Mesenchymal stem cell (in vitro differentiated cells and primary cell): ENCODE data around the gene NME3.
"Not testable (repeated sequence)": the region's sequence is repeated elsewhere in the genome, so short reads cannot be mapped to it uniquely, and the experiment has no call there.

Source experiments
- DNase-seq: peaks from one replicate; pipeline ENCODE4 v3.0.0-alpha.2; 2013
- H2AFZ ChIP-seq: one replicate; pipeline ENCODE4 v1.6.1; 2013; ENCODE audit warnings: low read depth, mild to moderate bottlenecking, control low read depth, inconsistent platforms, low read length, moderate library complexity
- H2AK5ac ChIP-seq: 2 replicates; pipeline ENCODE4 v1.6.1; 2013; ENCODE audit warnings: low read length, moderate library complexity, mild to moderate bottlenecking, inconsistent platforms; ENCODE audit not compliant: severe bottlenecking
- H2BK120ac ChIP-seq: one replicate; pipeline ENCODE4 v1.6.1; 2013; ENCODE audit warnings: low read depth, mild to moderate bottlenecking, inconsistent platforms, low read length, moderate library complexity
- H2BK12ac ChIP-seq, 2 experiments: one replicate each; pipeline ENCODE4 v1.6.1; 2013; ENCODE audit warnings: inconsistent platforms in 2 of 2, low read length in 2 of 2, mild to moderate bottlenecking in 2 of 2, moderate library complexity in 2 of 2, control low read depth in 1 of 2
- H2BK15ac ChIP-seq: one replicate; pipeline ENCODE4 v1.6.1; 2013; ENCODE audit warnings: mild to moderate bottlenecking, low read depth, inconsistent platforms; ENCODE audit not compliant: poor library complexity, severe bottlenecking
- H2BK5ac ChIP-seq: 2 replicates; pipeline ENCODE4 v1.6.1; 2013; ENCODE audit warnings: low read depth, mild to moderate bottlenecking, low read length, control low read depth, inconsistent platforms; ENCODE audit not compliant: poor library complexity, severe bottlenecking
- H3K14ac ChIP-seq, 2 experiments: one replicate each; pipeline ENCODE4 v1.6.1; 2013; ENCODE audit warnings: inconsistent platforms in 2 of 2, low read length in 2 of 2, control low read depth in 1 of 2, mild to moderate bottlenecking in 1 of 2, moderate library complexity in 1 of 2
- H3K18ac ChIP-seq, 2 experiments: one replicate each; pipeline ENCODE4 v1.6.1; 2013; ENCODE audit warnings: inconsistent platforms in 2 of 2, low read length in 2 of 2, control low read depth in 1 of 2, low read depth in 1 of 2, mild to moderate bottlenecking in 1 of 2
- H3K23ac ChIP-seq, 2 experiments: one replicate each; pipeline ENCODE4 v1.6.1; 2013; ENCODE audit warnings: inconsistent platforms in 2 of 2, low read length in 2 of 2, mild to moderate bottlenecking in 2 of 2, moderate library complexity in 2 of 2, control low read depth in 1 of 2
- H3K27ac ChIP-seq: 2 replicates; pipeline ENCODE4 v1.5.1; 2013; ENCODE audit warnings: mild to moderate bottlenecking, moderate library complexity, low read length, control low read depth, inconsistent platforms; ENCODE audit not compliant: poor library complexity, severe bottlenecking
- H3K27me3 ChIP-seq, 2 experiments: 2 replicates each; pipeline versions ENCODE4 v1.6.1 to v1.7.0; 2013; ENCODE audit warnings: low read length in 2 of 2, mild to moderate bottlenecking in 2 of 2, moderate library complexity in 2 of 2, control low read depth in 1 of 2, inconsistent platforms in 1 of 2; ENCODE audit not compliant: control insufficient read depth in 1 of 2, insufficient read depth in 1 of 2
- H3K36me3 ChIP-seq, 2 experiments: 2 replicates each; pipeline versions ENCODE4 v1.6.1 to v1.7.0; 2013; ENCODE audit warnings: low read length in 2 of 2, control low read depth in 1 of 2, inconsistent platforms in 1 of 2, low read depth in 1 of 2, mild to moderate bottlenecking in 1 of 2; ENCODE audit not compliant: insufficient read depth in 2 of 2, control insufficient read depth in 1 of 2
- H3K4ac ChIP-seq, 2 experiments: one replicate each; pipeline ENCODE4 v1.6.1; 2013; ENCODE audit warnings: inconsistent platforms in 2 of 2, low read length in 2 of 2, mild to moderate bottlenecking in 2 of 2, moderate library complexity in 2 of 2, control low read depth in 1 of 2, low read depth in 1 of 2
- H3K4me1 ChIP-seq: 2 replicates; pipeline ENCODE4 v1.6.1; 2013; ENCODE audit warnings: low read depth, low read length, control low read depth; ENCODE audit not compliant: control insufficient read depth, insufficient read depth
- H3K4me2 ChIP-seq: 2 replicates; pipeline ENCODE4 v1.6.1; 2013; ENCODE audit warnings: low read length, mild to moderate bottlenecking, inconsistent platforms; ENCODE audit not compliant: poor library complexity, severe bottlenecking
- H3K4me3 ChIP-seq, 2 experiments: 2 replicates each; pipeline versions ENCODE4 v1.5.1 to v1.7.0; 2013; ENCODE audit warnings: low read length in 2 of 2, mild to moderate bottlenecking in 2 of 2, control low read depth in 1 of 2, low read depth in 1 of 2; ENCODE audit not compliant: insufficient read depth in 1 of 2
- H3K79me1 ChIP-seq: replicated peaks from 2 replicates; pipeline ENCODE4 v1.6.1; 2013; ENCODE audit warnings: mild to moderate bottlenecking, control low read depth, low read length, inconsistent platforms; ENCODE audit not compliant: poor library complexity, severe bottlenecking
- H3K9ac ChIP-seq: 2 replicates; pipeline ENCODE4 v1.7.0; 2013; ENCODE audit warnings: mild to moderate bottlenecking, low read length, moderate library complexity
- H3K9me3 ChIP-seq: 2 replicates; pipeline ENCODE4 v1.7.0; 2013; ENCODE audit warnings: mild to moderate bottlenecking, low read length; ENCODE audit not compliant: control insufficient read depth
- H4K8ac ChIP-seq: one replicate; pipeline ENCODE4 v1.6.1; 2013; ENCODE audit warnings: inconsistent platforms, mild to moderate bottlenecking, low read length, moderate library complexity
- H4K91ac ChIP-seq: one replicate; pipeline ENCODE4 v1.6.1; 2013; ENCODE audit warnings: mild to moderate bottlenecking, low read length, inconsistent platforms
- WGBS: methylation state at CpG from one replicate; pipeline ENCODE4 v1.1.7; 2013; ENCODE audit warnings: mixed read lengths; 5-methylcytosine and 5-hydroxymethylcytosine counted together

The NME3 gene

GRCh38 chr16:1800701-1801100 is 29.4 kb upstream of the NME3 start:
- Histone ChIP-seq H3K14ac (no peak overlapping the region), H3K18ac (no peak overlapping the region), H2BK12ac (no peak overlapping the region), H3K9me3 (peaks cover 7% of the 10 kb centered on the region), H3K9ac (no peak overlapping the region), H2BK5ac (no peak overlapping the region), H3K36me3 (peaks cover 5 to 10% of the 10 kb centered on the region in 2 experiments), H2BK15ac (no peak overlapping the region), H2AFZ (no peak overlapping the region), H4K8ac (no peak overlapping the region), H3K27me3 (no peaks in the 10 kb centered on the region), H3K27ac (no peak overlapping the region), H3K23ac (no peak overlapping the region), H4K91ac (no peak overlapping the region), H3K4me1 (no peaks in the 10 kb centered on the region), H3K4me2 (no peak overlapping the region), H3K4ac (no peak overlapping the region), H3K4me3 (no peak overlapping the region), H2BK120ac (no peak overlapping the region), H3K79me1 (no peaks in the 10 kb centered on the region), H2AK5ac (no peak overlapping the region)
- 82% methylated on average over 10 of the region's 10 CpGs for WGBS
- DNase-seq = no peak

- 82% methylated on average over 4 of the region's 5 CpGs for WGBS
- not testable (repeated sequence) for H3K4me1 ChIP-seq, H3K36me3 ChIP-seq
Observed at GRCh38 chr16:1799263-1799662, 27.9 kb upstream of the NME3 start.

GRCh38 chr16:1794908-1795666 is 23.7 kb upstream of the NME3 start:
- Histone ChIP-seq H3K36me3 (peaks cover 6 to 38% of the 10 kb centered on the region in 2 experiments), H3K9ac (no peak overlapping the region), H3K27ac (no peak overlapping the region), H3K4ac (no peak overlapping the region), H3K4me3 (no peak overlapping the region), H3K14ac (no peak overlapping the region), H2BK15ac (no peak overlapping the region), H2AK5ac (no peak overlapping the region), H3K79me1 (peaks cover 6% of the 10 kb centered on the region), H2BK12ac (no peak overlapping the region), H4K8ac (no peak overlapping the region), H2AFZ (no peak overlapping the region), H2BK120ac (no peak overlapping the region), H3K4me2 (no peak overlapping the region), H3K18ac (no peak overlapping the region), H4K91ac (no peak overlapping the region), H2BK5ac (no peak overlapping the region), H3K4me1 (peaks cover 6% of the 10 kb centered on the region), H3K9me3 (peaks cover 7% of the 10 kb centered on the region), H3K23ac (no peak overlapping the region), H3K27me3 (no peaks in the 10 kb centered on the region)
- 92% methylated on average over 32 of the region's 32 CpGs for WGBS
- no peak for DNase-seq

More at GRCh38 chr16:1799263-1799662, 27.9 kb upstream of the NME3 start:
- H3K9ac ChIP-seq, H2AK5ac ChIP-seq, H3K79me1 ChIP-seq, H3K4me2 ChIP-seq, H4K91ac ChIP-seq, DNase-seq, H2AFZ ChIP-seq, H3K27ac ChIP-seq, H4K8ac ChIP-seq, H3K14ac ChIP-seq, H3K18ac ChIP-seq, H2BK120ac ChIP-seq, H3K4me3 ChIP-seq, H2BK12ac ChIP-seq, H3K23ac ChIP-seq, H3K9me3 ChIP-seq, H3K27me3 ChIP-seq, H2BK15ac ChIP-seq, H3K4ac ChIP-seq, H2BK5ac ChIP-seq: not testable (repeated sequence)

- 77% methylated on average over 18 of the region's 18 CpGs for WGBS
- Histone ChIP-seq H3K18ac (no peak overlapping the region), H3K79me1 (peaks cover 12% of the 10 kb centered on the region), H3K9me3 (peaks cover 7% of the 10 kb centered on the region), H2AK5ac (no peak overlapping the region), H3K4me3 (no peak overlapping the region), H2BK120ac (no peak overlapping the region), H3K4ac (no peak overlapping the region), H3K4me1 (peaks cover 6% of the 10 kb centered on the region), H4K8ac (no peak overlapping the region), H2BK12ac (no peak overlapping the region), H3K36me3 (peaks cover 6 to 45% of the 10 kb centered on the region in 2 experiments), H3K27ac (no peak overlapping the region), H3K9ac (no peak overlapping the region), H2BK5ac (no peak overlapping the region), H3K14ac (no peak overlapping the region), H2AFZ (no peak overlapping the region), H3K27me3 (no peaks in the 10 kb centered on the region), H2BK15ac (no peak overlapping the region), H4K91ac (peak overlapping the region; percentile 39), H3K4me2 (no peak overlapping the region), H3K23ac (no peak overlapping the region)
- DNase-seq = no peak
Observed at GRCh38 chr16:1794221-1794871, 23.0 kb upstream of the NME3 start.
